HepG2 (cell line): ENCODE data around the gene EYA2. TPM values are rescaled to one million over a fixed set of nuclear protein-coding genes. Genes with fewer than 3 reads are reported as not detected.

Experiments used
- ATAC-seq: fragments of 200-7000 bp; cut with Tn5 transposase; 3 replicates; pipeline ENCODE4 v1.9.1; 2020; ENCODE audit warnings: mild to moderate bottlenecking, moderate library complexity
- BruUV-seq: library from RNA; stranded (reverse); fragments of 400-500 nt; replicated peaks from 2 replicates; lab custom pipeline; 2021; lab: Mats Ljungman, UMichigan
- CTCF ChIA-PET: fragments of 300-600 bp; formaldehyde crosslinking; extraction: SDS; loops from one replicate; lab custom pipeline; 2021; ENCODE audit warnings: low total read pairs, inconsistent platforms, low intra/inter-chr PET ratio; lab: Yijun Ruan, JAX
- POLR2A ChIA-PET: fragments of 350-600 bp; sonication (Branson Sonifier 250); formaldehyde crosslinking; loops from one replicate; lab custom pipeline; 2020; ENCODE audit warnings: antibody characterized with exemption, inconsistent platforms; lab: Yijun Ruan, JAX
- DNase-seq: peaks from one replicate; pipeline ENCODE4 v3.0.0-alpha.2; 2015; ENCODE audit warnings: low spot score
- FAIRE-seq: peaks from 3 replicates; lab custom pipeline; 2011; peaks lifted over from hg19 to GRCh38; lab: Jason Lieb, UNC
- H2AFZ ChIP-seq: one replicate; pipeline ENCODE4 v1.6.1; 2011; ENCODE audit warnings: low read length, inconsistent platforms
- H3K27ac ChIP-seq: fragments of 300-600 bp; 3 replicates; pipeline ENCODE4 v1.8.0; 2011; ENCODE audit warnings: mixed run types, mild to moderate bottlenecking, mixed read lengths, low read length, inconsistent platforms; ENCODE audit not compliant: insufficient read depth; ENCODE audit errors: extremely low read length
- H3K27me3 ChIP-seq, 2 experiments: fragments of 200-600 bp in 1 of 2; 2 replicates in 1 of 2; 3 replicates in 1 of 2; pipeline versions ENCODE4 v1.6.0 to v1.8.0; 2011; ENCODE audit warnings: low read length in 2 of 2, mild to moderate bottlenecking in 2 of 2, moderate library complexity in 2 of 2, inconsistent platforms in 1 of 2; ENCODE audit not compliant: insufficient read depth in 2 of 2, control insufficient read depth in 1 of 2
- H3K36me3 ChIP-seq, 2 experiments: fragments of 200-600 bp in 1 of 2; replicated peaks in 1 of 2; 2 replicates in 1 of 2; 3 replicates in 1 of 2; pipeline versions ENCODE4 v1.5.1 to v1.8.0; 2011; ENCODE audit warnings: low read length in 2 of 2, inconsistent platforms in 1 of 2; ENCODE audit not compliant: insufficient read depth in 2 of 2, control insufficient read depth in 1 of 2
- H3K4me1 ChIP-seq: 2 replicates; pipeline ENCODE4 v1.5.1; 2012; ENCODE audit warnings: low read length, inconsistent platforms; ENCODE audit not compliant: insufficient read depth
- H3K4me2 ChIP-seq: 2 replicates; pipeline ENCODE4 v1.6.0; 2011; ENCODE audit warnings: low read depth, low read length, inconsistent platforms
- H3K4me3 ChIP-seq, 3 experiments: fragments of 200-600 bp in 1 of 3; sonication (generic), shearing (Covaris generic) in 1 of 3; replicated peaks in 1 of 3; 2 replicates each; pipeline ENCODE4 v1.5.1; 2011 to 2016; ENCODE audit warnings: low read length in 3 of 3, inconsistent platforms in 2 of 3, low read depth in 2 of 3, mild to moderate bottlenecking in 2 of 3, control low read depth in 1 of 3, mixed read lengths in 1 of 3; ENCODE audit not compliant: insufficient read depth in 1 of 3
- H3K79me2 ChIP-seq: one replicate; pipeline ENCODE4 v1.6.1; 2011; ENCODE audit warnings: low read length, inconsistent platforms; ENCODE audit not compliant: insufficient read depth
- H3K9ac ChIP-seq: 2 replicates; pipeline ENCODE4 v1.6.0; 2011; ENCODE audit warnings: mild to moderate bottlenecking, low read depth, low read length, inconsistent platforms; ENCODE audit not compliant: insufficient read depth
- H3K9me3 ChIP-seq: 2 replicates; pipeline ENCODE4 v1.5.1; 2012; ENCODE audit warnings: mild to moderate bottlenecking, low read length
- H4K20me1 ChIP-seq: 2 replicates; pipeline ENCODE4 v1.6.0; 2011; ENCODE audit warnings: inconsistent platforms, mild to moderate bottlenecking, low read length, moderate library complexity; ENCODE audit not compliant: insufficient read depth
- AHDC1 ChIP-seq: sonication (generic); formaldehyde crosslinking; IDR thresholded peaks from 2 replicates; pipeline ENCODE4 v1.5.1; 2020; ENCODE audit warnings: mild to moderate bottlenecking, missing genetic modification reagents, borderline replicate concordance
- HOXA9 ChIP-seq: sonication (generic); formaldehyde crosslinking; IDR thresholded peaks from 2 replicates; pipeline ENCODE4 v1.8.1; 2022; ENCODE audit warnings: missing genetic modification reagents, mild to moderate bottlenecking, moderate library complexity, borderline replicate concordance
- KAT7 ChIP-seq: IDR thresholded peaks from 2 replicates; pipeline ENCODE4 v1.6.1; 2018; ENCODE audit warnings: borderline replicate concordance, missing compliant biosample characterization
- MYC ChIP-seq: sonication (generic); formaldehyde crosslinking; IDR thresholded peaks from 2 replicates; pipeline ENCODE4 v1.9.0; 2021; ENCODE audit warnings: missing genetic modification reagents, borderline replicate concordance
- PRDM15 ChIP-seq: sonication (generic); formaldehyde crosslinking; IDR thresholded peaks from 2 replicates; pipeline ENCODE4 v1.4.0; 2020; ENCODE audit warnings: missing genetic modification reagents
- RORA ChIP-seq: sonication (generic); formaldehyde crosslinking; IDR thresholded peaks from 2 replicates; pipeline ENCODE4 v1.5.0; 2020; ENCODE audit warnings: mild to moderate bottlenecking, missing genetic modification reagents, moderate library complexity
- RXRB ChIP-seq: IDR thresholded peaks from 2 replicates; pipeline ENCODE4 v1.6.1; 2016; ENCODE audit warnings: borderline replicate concordance, missing genetic modification reagents, missing compliant biosample characterization
- SMAD3 ChIP-seq: sonication (generic); formaldehyde crosslinking; IDR thresholded peaks from 2 replicates; pipeline ENCODE4 v1.4.0; 2020; ENCODE audit warnings: missing genetic modification reagents
- TCF12 ChIP-seq, 2 experiments: fragments of 450-650 bp in 1 of 2; sonication (generic) in 1 of 2; formaldehyde crosslinking in 1 of 2; IDR thresholded peaks; 2 replicates each; pipeline versions ENCODE4 v1.6.1 to v1.8.0; 2017 to 2022; ENCODE audit warnings: antibody characterized with exemption in 1 of 2, mild to moderate bottlenecking in 1 of 2, missing genetic modification reagents in 1 of 2, moderate library complexity in 1 of 2
- ZBTB2 ChIP-seq: sonication (generic); formaldehyde crosslinking; IDR thresholded peaks from 2 replicates; pipeline ENCODE4 v1.8.0; 2022; ENCODE audit warnings: low read depth, missing genetic modification reagents
- ZNF382 ChIP-seq: sonication (generic); formaldehyde crosslinking; IDR thresholded peaks from 2 replicates; pipeline ENCODE4 v1.5.0; 2020; ENCODE audit warnings: missing genetic modification reagents, mild to moderate bottlenecking, borderline replicate concordance
- ZNF782 ChIP-seq: sonication (generic); formaldehyde crosslinking; IDR thresholded peaks from 2 replicates; pipeline ENCODE4 v1.4.0; 2020; ENCODE audit warnings: missing genetic modification reagents, mild to moderate bottlenecking, borderline replicate concordance
- ZNF878 ChIP-seq: sonication (generic); formaldehyde crosslinking; IDR thresholded peaks from 2 replicates; pipeline ENCODE4 v1.8.1; 2023; ENCODE audit warnings: mild to moderate bottlenecking, missing genetic modification reagents, moderate library complexity
- WGBS: methylation state at CpG from one replicate; pipeline ENCODE4 v1.1.6; 2017; ENCODE audit warnings: low lambda C conversion rate; 5-methylcytosine and 5-hydroxymethylcytosine counted together
- in situ Hi-C: cut with HindIII; loops from 2 replicates; pipeline ENCODE4 v1.10.0; 2017; ENCODE audit warnings: low pct_unique_long_range_greater_than_20kb; ENCODE audit not compliant: extremely low pct_ligation_motif_present
- intact Hi-C: fragments of 100-400 bp; cut with micrococcal nuclease; formaldehyde crosslinking; loops from one replicate; pipeline ENCODE4 v1.10.0; 2022; ENCODE audit not compliant: unreplicated experiment
- polyA plus RNA-seq, 8 experiments: library from polyadenylated mRNA; depleted of rRNA in 3 of 8; stranded (reverse) in 7 of 8; unstranded in 1 of 8; fragments of >200 nt; fragmentation: Illumina TruSeq in 4 of 8; extraction: Trizol in 4 of 8; gene quantifications; 2 replicates each; pipeline versions ENCODE4 v1.2.1 to v1.2.3, GENCODE V29; 2011 to 2016; ENCODE audit warnings: low read depth in 4 of 8, missing spikeins in 1 of 8, mixed read lengths in 1 of 8; ENCODE audit not compliant: insufficient read depth in 1 of 8
- total RNA-seq, 5 experiments: library from RNA; depleted of rRNA; stranded (reverse); fragments of >200 nt; fragmentation: Illumina TruSeq; extraction: Trizol; gene quantifications; 2 replicates each; pipeline ENCODE4 v1.2.3, GENCODE V29; 2016; ENCODE audit warnings: low read depth in 1 of 5

The EYA2 gene
- total and polyA plus RNA-seq, 2 of the 13 experiments (the other 11 are each of a cell fraction or from before 2014, with no cell fraction given), result not detected

- DNase-seq (peak; percentile 47), ATAC-seq (peak; percentile 93), FAIRE-seq (peak; percentile 28)
- H3K27ac ChIP-seq, result no peak overlapping the region
- intact Hi-C loops (no loop called here), in situ Hi-C loops (no loop called here)
- no peaks in the 10 kb centered on the region for H3K36me3 ChIP-seq
- H3K9ac ChIP-seq, result no peak overlapping the region
- H3K4me1 ChIP-seq, result peaks cover 27% of the 10 kb centered on the region
- no peak overlapping the region for H3K4me3 ChIP-seq
- no peak overlapping the region for H2AFZ ChIP-seq
- peak overlapping the region; percentile 29 for H3K4me2 ChIP-seq
- 0% methylated on average over 2 of the region's 4 CpGs for WGBS
- H3K9me3 ChIP-seq, result no peaks in the 10 kb centered on the region
- CTCF ChIA-PET, result no interaction called here
- no TSS peak for BruUV-seq
- H3K79me2 ChIP-seq, result no peaks in the 10 kb centered on the region
- peaks cover 0 to 6% of the 10 kb centered on the region in 2 experiments; a peak in 3 of 5 replicates for H3K27me3 ChIP-seq
- no peaks in the 10 kb centered on the region for H4K20me1 ChIP-seq
- POLR2A ChIA-PET, result no interaction called here
- no peak; the same call in 1 of the 2 replicates for TF ChIP-seq ZNF878
- TF ChIP-seq HOXA9, result no peak
- TF ChIP-seq ZNF782 (CRISPR knock-in tag), result peak; percentile 73; the same call in 1 of the 2 replicates
- no peak for TF ChIP-seq TCF12 (IDR thresholded peaks at IDR 0.05)
- no peak for TF ChIP-seq TCF12 (CRISPR knock-in tag; IDR thresholded peaks at IDR 0.05)
- no peak for TF ChIP-seq ZBTB2 (CRISPR knock-in tag)
- no peak for TF ChIP-seq ZNF382 (CRISPR knock-in tag)
- no peak for TF ChIP-seq PRDM15 (CRISPR knock-in tag)
- peak; percentile 81; the same call in 1 of the 2 replicates for TF ChIP-seq RORA (CRISPR knock-in tag)
- TF ChIP-seq KAT7, result no peak
- peak; percentile 47; the same call in 1 of the 2 replicates for TF ChIP-seq AHDC1 (CRISPR knock-in tag)
- TF ChIP-seq RXRB, result no peak
- TF ChIP-seq MYC (CRISPR knock-in tag), result peak; percentile 68; the same call in 1 of the 2 replicates
- no peak for TF ChIP-seq SMAD3 (CRISPR knock-in tag)
These were observed 270.8 kb downstream of the EYA2 start for GRCh38 chr20:47165376-47165865.
